A549 (cell line): ENCODE measurements around the gene TULP3. TPM values are rescaled to one million over a fixed set of nuclear protein-coding genes. Genes with fewer than 3 reads are reported as not detected.

Source experiments
- ATAC-seq, 2 experiments: fragments of 200-7000 bp in 1 of 2; fragments of >200 bp in 1 of 2; cut with Nextera tagmentation in 1 of 2; cut with Tn5 transposase in 1 of 2; 3 replicates each; pipeline versions ENCODE4 v1.8.0 to v1.9.1; 2018 to 2020; ENCODE audit warnings: mild to moderate bottlenecking in 1 of 2, moderate library complexity in 1 of 2
- CTCF ChIA-PET: fragments of 300-600 bp; sonication (Branson Sonifier 250); formaldehyde crosslinking; extraction: SDS; loops from one replicate; lab custom pipeline; 2021; ENCODE audit warnings: antibody characterized with exemption, inconsistent platforms; lab: Yijun Ruan, JAX
- POLR2A ChIA-PET: fragments of 350-600 bp; formaldehyde crosslinking; extraction: SDS; loops from one replicate; lab custom pipeline; 2021; ENCODE audit warnings: antibody characterized with exemption, inconsistent platforms; lab: Yijun Ruan, JAX
- DNase-seq, 2 experiments: peaks; one replicate each; pipeline versions ENCODE4 v3.0.0 to v3.0.0-alpha.2; 2011 to 2016; ENCODE audit warnings: low read depth in 1 of 2, low spot score in 1 of 2
- FAIRE-seq: peaks from 2 replicates; lab custom pipeline; 2011; peaks lifted over from hg19 to GRCh38; lab: Jason Lieb, UNC
- H3K27ac ChIP-seq, 2 experiments: fragments of >200 bp; sonication (Bioruptor Twin); formaldehyde crosslinking; 3 replicates each; pipeline ENCODE4 v1.5.1; 2016 to 2017
- H3K4me1 ChIP-seq: fragments of >200 bp; sonication (Bioruptor Twin); formaldehyde crosslinking; 3 replicates; pipeline ENCODE4 v1.6.1; 2016
- H3K4me2 ChIP-seq: fragments of >200 bp; sonication (Bioruptor Twin); formaldehyde crosslinking; 3 replicates; pipeline ENCODE4 v1.6.1; 2016
- H3K4me3 ChIP-seq: fragments of >200 bp; sonication (Bioruptor Twin); formaldehyde crosslinking; 3 replicates; pipeline ENCODE4 v1.5.1; 2016
- H3K9me3 ChIP-seq: fragments of >200 bp; sonication (Bioruptor Twin); formaldehyde crosslinking; 3 replicates; pipeline ENCODE4 v1.6.1; 2016
- BHLHE40 ChIP-seq: IDR thresholded peaks from 2 replicates; pipeline ENCODE4 v1.6.1; 2012; ENCODE audit warnings: low read depth, low read length, inconsistent platforms
- CEBPB ChIP-seq, 2 experiments: fragments of >200 bp in 1 of 2; sonication (Bioruptor Twin) in 1 of 2; formaldehyde crosslinking in 1 of 2; IDR thresholded peaks; 2 replicates each; pipeline ENCODE4 v1.6.1; 2012 to 2016
- CHD4 ChIP-seq: fragments of 200-600 bp; sonication (generic); IDR thresholded peaks from 2 replicates; pipeline ENCODE4 v1.6.1; 2016; ENCODE audit warnings: antibody characterized with exemption, mild to moderate bottlenecking, borderline replicate concordance
- EHF ChIP-seq: fragments of 250-450 bp; sonication (Bioruptor Pico); IDR thresholded peaks from 2 replicates; pipeline ENCODE4 v1.5.0; 2020; ENCODE audit warnings: mild to moderate bottlenecking
- EHMT2 ChIP-seq: fragments of 200-600 bp; sonication (generic); IDR thresholded peaks from 2 replicates; pipeline ENCODE4 v1.6.1; 2016; ENCODE audit warnings: antibody characterized with exemption, low read depth, mild to moderate bottlenecking, moderate library complexity
- FOSB ChIP-seq: fragments of 250-450 bp; sonication (Bioruptor Pico); IDR thresholded peaks from 2 replicates; pipeline ENCODE4 v1.5.0; 2020; ENCODE audit warnings: mild to moderate bottlenecking, moderate library complexity
- HDAC2 ChIP-seq: fragments of 200-600 bp; sonication (generic); IDR thresholded peaks from 2 replicates; pipeline ENCODE4 v1.6.1; 2016
- HOXB13 ChIP-seq: fragments of 250-450 bp; sonication (Bioruptor Pico); IDR thresholded peaks from 2 replicates; pipeline ENCODE4 v1.5.0; 2020; ENCODE audit warnings: low read depth, mild to moderate bottlenecking, moderate library complexity
- JUN ChIP-seq, 2 experiments: fragments of >200 bp; sonication (Bioruptor Twin); formaldehyde crosslinking; IDR thresholded peaks; 2 replicates in 1 of 2; 3 replicates in 1 of 2; pipeline ENCODE4 v1.6.1; 2016 to 2017
- KDM5A ChIP-seq: fragments of 200-600 bp; sonication (generic); IDR thresholded peaks from 2 replicates; pipeline ENCODE4 v1.6.1; 2016; ENCODE audit warnings: antibody characterized with exemption, mild to moderate bottlenecking
- MAZ ChIP-seq: fragments of 150-350 bp; IDR thresholded peaks from 2 replicates; pipeline ENCODE4 v1.6.1; 2014; ENCODE audit warnings: antibody characterized with exemption, low read depth, low read length, borderline replicate concordance
- MYC ChIP-seq: IDR thresholded peaks from 2 replicates; pipeline ENCODE4 v1.6.1; 2012; ENCODE audit warnings: mild to moderate bottlenecking, inconsistent platforms, low read length, improper control_type of control experiment, borderline replicate concordance
- NPAS2 ChIP-seq: fragments of 250-450 bp; sonication (Bioruptor Pico); IDR thresholded peaks from 2 replicates; pipeline ENCODE4 v1.8.0; 2022; ENCODE audit warnings: mild to moderate bottlenecking, moderate library complexity, borderline replicate concordance
- POLR2A ChIP-seq: IDR thresholded peaks from 2 replicates; pipeline ENCODE4 v1.6.1; 2012; ENCODE audit warnings: mild to moderate bottlenecking, low read length
- RARB ChIP-seq: fragments of 250-450 bp; sonication (Bioruptor Pico); IDR thresholded peaks from 2 replicates; pipeline ENCODE4 v1.8.0; 2021; ENCODE audit warnings: mild to moderate bottlenecking, moderate library complexity
- TP53 ChIP-seq: fragments of 250-450 bp; sonication (Bioruptor Pico); IDR thresholded peaks from 2 replicates; pipeline ENCODE4 v1.5.0; 2021; ENCODE audit warnings: mild to moderate bottlenecking, moderate library complexity
- ZC3H11A ChIP-seq: fragments of 450-650 bp; IDR thresholded peaks from 2 replicates; pipeline ENCODE4 v1.6.1; 2014; ENCODE audit warnings: antibody characterized with exemption, mild to moderate bottlenecking
- WGBS: methylation state at CpG from one replicate; pipeline ENCODE4 v1.1.6; 2017; ENCODE audit errors: missing lambda C conversion rate; 5-methylcytosine and 5-hydroxymethylcytosine counted together
- polyA plus RNA-seq, 4 experiments: library from polyadenylated mRNA; depleted of rRNA in 3 of 4; stranded (reverse); fragments of >200 nt; fragmentation: RNase III in 1 of 4; extraction: RNeasy Plus Mini Kit Qiagen cat#74134 plus additional on column Dnase treatment in 1 of 4; gene quantifications; 2 replicates in 3 of 4; 3 replicates in 1 of 4; pipeline ENCODE4 v1.2.3, GENCODE V29; 2011 to 2017
- small RNA-seq, 6 experiments: library from RNA; depleted of rRNA; stranded (forward); fragments of <200 nt; gene quantifications; one replicate each; pipeline ENCODE3, GENCODE V24; 2012
- TF ChIP-seq, protein P1 (sequence below): IDR thresholded peaks from 2 replicates; pipeline ENCODE4 v1.6.1; 2012
- TF ChIP-seq, protein P2 (sequence below): fragments of 250-450 bp; sonication (Bioruptor Pico); IDR thresholded peaks from 2 replicates; pipeline ENCODE4 v1.5.0; 2021; ENCODE audit warnings: mild to moderate bottlenecking, moderate library complexity, borderline replicate concordance
- TF ChIP-seq, protein P3 (sequence below): fragments of >200 bp; sonication (Bioruptor Twin); formaldehyde crosslinking; IDR thresholded peaks from 2 replicates; pipeline ENCODE4 v1.6.1; 2016

Gene TULP3
- polyA plus RNA-seq, 2 of the 4 experiments (the other 2 are of a cell fraction), result 19.6 to 32.9 TPM

DNA sequence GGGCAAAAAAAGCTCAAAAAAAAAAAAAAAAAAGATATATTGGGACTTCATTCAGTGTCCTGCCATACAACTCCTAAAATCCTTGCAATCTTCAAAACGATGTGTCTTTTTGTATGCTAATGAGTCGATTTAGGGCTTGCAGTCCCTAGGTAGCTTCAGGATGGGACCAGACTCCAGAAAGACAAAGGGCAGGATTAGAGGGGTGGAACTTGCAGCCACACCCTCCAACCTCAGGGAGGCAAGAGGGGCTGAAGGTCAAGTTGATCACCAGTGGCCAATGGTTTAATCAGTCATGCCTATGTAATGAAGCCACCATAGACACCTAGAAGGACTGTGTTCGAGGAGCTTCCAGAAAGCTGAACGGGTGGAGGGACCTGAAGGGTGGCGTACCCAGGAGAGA lies 97.8 kb downstream of the TULP3 start:
- ATAC-seq, result no peak

More for the DNA sequence above, 97.8 kb downstream of the TULP3 start:
- H3K9me3 ChIP-seq, result peaks cover 12% of the 10 kb centered on the region; the same call in 2 of the 3 replicates
- WGBS, result 94% methylated on average over 5 of the region's 5 CpGs
- H3K4me3 ChIP-seq, result no peak overlapping the region
- no peak overlapping the region for H3K4me2 ChIP-seq
- DNase-seq (no peak), FAIRE-seq (no peak)
- no peak overlapping the region for H3K27ac ChIP-seq
- H3K4me1 ChIP-seq, result no peaks in the 10 kb centered on the region
- CTCF ChIA-PET, result interaction anchor here (0.7 to 1.2 kb wide), 3 partner anchors 31 to 45 kb away, joined by 3 to 7 read pairs (median 4); no protein-coding TSS in a partner anchor
- POLR2A ChIA-PET, result interaction anchor here (0.6 to 0.7 kb wide), 2 partner anchors 43 to 130 kb away, joined by 3 to 8 read pairs; no protein-coding TSS in a partner anchor
- TF ChIP-seq, protein P1, sequence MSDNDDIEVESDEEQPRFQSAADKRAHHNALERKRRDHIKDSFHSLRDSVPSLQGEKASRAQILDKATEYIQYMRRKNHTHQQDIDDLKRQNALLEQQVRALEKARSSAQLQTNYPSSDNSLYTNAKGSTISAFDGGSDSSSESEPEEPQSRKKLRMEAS, result no peak
- TF ChIP-seq KDM5A, result no peak
- no peak for TF ChIP-seq POLR2A
- no peak for TF ChIP-seq EHF (CRISPR knock-in tag)
- no peak for TF ChIP-seq RARB (CRISPR knock-in tag)
- TF ChIP-seq, protein P2, sequence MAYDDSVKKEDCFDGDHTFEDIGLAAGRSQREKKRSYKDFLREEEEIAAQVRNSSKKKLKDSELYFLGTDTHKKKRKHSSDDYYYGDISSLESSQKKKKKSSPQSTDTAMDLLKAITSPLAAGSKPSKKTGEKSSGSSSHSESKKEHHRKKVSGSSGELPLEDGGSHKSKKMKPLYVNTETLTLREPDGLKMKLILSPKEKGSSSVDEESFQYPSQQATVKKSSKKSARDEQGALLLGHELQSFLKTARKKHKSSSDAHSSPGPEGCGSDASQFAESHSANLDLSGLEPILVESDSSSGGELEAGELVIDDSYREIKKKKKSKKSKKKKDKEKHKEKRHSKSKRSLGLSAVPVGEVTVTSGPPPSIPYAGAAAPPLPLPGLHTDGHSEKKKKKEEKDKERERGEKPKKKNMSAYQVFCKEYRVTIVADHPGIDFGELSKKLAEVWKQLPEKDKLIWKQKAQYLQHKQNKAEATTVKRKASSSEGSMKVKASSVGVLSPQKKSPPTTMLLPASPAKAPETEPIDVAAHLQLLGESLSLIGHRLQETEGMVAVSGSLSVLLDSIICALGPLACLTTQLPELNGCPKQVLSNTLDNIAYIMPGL, result no peak
- no peak for TF ChIP-seq HDAC2
- TF ChIP-seq, protein P3, sequence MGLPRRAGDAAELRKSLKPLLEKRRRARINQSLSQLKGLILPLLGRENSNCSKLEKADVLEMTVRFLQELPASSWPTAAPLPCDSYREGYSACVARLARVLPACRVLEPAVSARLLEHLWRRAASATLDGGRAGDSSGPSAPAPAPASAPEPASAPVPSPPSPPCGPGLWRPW, result no peak
- TF ChIP-seq CEBPB (IDR thresholded peaks at IDR 0.05), result no peak
- no peak for TF ChIP-seq FOSB
- TF ChIP-seq JUN (IDR thresholded peaks at IDR 0.05), result no peak
- TF ChIP-seq MAZ, result no peak
- no peak for TF ChIP-seq EHMT2
- TF ChIP-seq NPAS2 (CRISPR knock-in tag), result no peak
- no peak for TF ChIP-seq ZC3H11A
- no peak for TF ChIP-seq TP53
- TF ChIP-seq CHD4, result no peak
- TF ChIP-seq BHLHE40, result no peak
- no peak for TF ChIP-seq HOXB13 (CRISPR knock-in tag)
- TF ChIP-seq MYC, result no peak

Small RNA genes lying within 50 kb of the gene (small RNA-seq; reads per million reads assigned to genes)
- 0 to 14.2 (median 0.08) reads per million in 6 experiments for gene RNU6-1315P

Other genes with a start within 250 kb of the TULP3 start
- 108 and 125 TPM in 2 replicates for gene FKBP4, start 95.9 kb upstream of the TULP3 start, polyA plus RNA-seq (2011; rRNA removed)
- gene FKBP4, start 95.9 kb upstream of the TULP3 start, polyA plus RNA-seq (2017; fragmentation: RNase III; extraction: RNeasy Plus Mini Kit Qiagen cat#74134 plus additional on column Dnase treatment), result 123 to 140 TPM (median 137 TPM) in 3 replicates
- 23.7 and 28.4 TPM in 2 replicates for gene ITFG2, start 78.2 kb upstream of the TULP3 start, polyA plus RNA-seq (2011; rRNA removed)
- 17.5 to 23.2 TPM (median 20.5 TPM) in 3 replicates for gene ITFG2, start 78.2 kb upstream of the TULP3 start, polyA plus RNA-seq (2017; fragmentation: RNase III; extraction: RNeasy Plus Mini Kit Qiagen cat#74134 plus additional on column Dnase treatment)
- gene NRIP2, start 55.9 kb upstream of the TULP3 start, polyA plus RNA-seq (2011; rRNA removed), result not detected in 2 replicates
- gene NRIP2, start 55.9 kb upstream of the TULP3 start, polyA plus RNA-seq (2017; fragmentation: RNase III; extraction: RNeasy Plus Mini Kit Qiagen cat#74134 plus additional on column Dnase treatment), result not detected in 3 replicates
- not detected in 2 replicates for gene TEX52, start 33.9 kb upstream of the TULP3 start, polyA plus RNA-seq (2011; rRNA removed)
- gene TEX52, start 33.9 kb upstream of the TULP3 start, polyA plus RNA-seq (2017; fragmentation: RNase III; extraction: RNeasy Plus Mini Kit Qiagen cat#74134 plus additional on column Dnase treatment), result not detected in 3 replicates
- 40.3 and 47.8 TPM in 2 replicates for gene FOXM1, start 13.7 kb upstream of the TULP3 start, polyA plus RNA-seq (2011; rRNA removed)
- 84.0 to 84.2 TPM (median 84.2 TPM) in 3 replicates for gene FOXM1, start 13.7 kb upstream of the TULP3 start, polyA plus RNA-seq (2017; fragmentation: RNase III; extraction: RNeasy Plus Mini Kit Qiagen cat#74134 plus additional on column Dnase treatment)
- 85.9 and 102 TPM in 2 replicates for gene RHNO1, start 13.7 kb upstream of the TULP3 start, polyA plus RNA-seq (2011; rRNA removed)
- 35.7 to 37.6 TPM (median 37.1 TPM) in 3 replicates for gene RHNO1, start 13.7 kb upstream of the TULP3 start, polyA plus RNA-seq (2017; fragmentation: RNase III; extraction: RNeasy Plus Mini Kit Qiagen cat#74134 plus additional on column Dnase treatment)
- gene TEAD4, start 68.5 kb downstream of the TULP3 start, polyA plus RNA-seq (2011; rRNA removed), result 22.0 and 22.6 TPM in 2 replicates
- gene TEAD4, start 68.5 kb downstream of the TULP3 start, polyA plus RNA-seq (2017; fragmentation: RNase III; extraction: RNeasy Plus Mini Kit Qiagen cat#74134 plus additional on column Dnase treatment), result 31.2 to 34.9 TPM (median 31.8 TPM) in 3 replicates
- 16.1 and 20.1 TPM in 2 replicates for gene TSPAN9, start 186.5 kb downstream of the TULP3 start, polyA plus RNA-seq (2011; rRNA removed)
- gene TSPAN9, start 186.5 kb downstream of the TULP3 start, polyA plus RNA-seq (2017; fragmentation: RNase III; extraction: RNeasy Plus Mini Kit Qiagen cat#74134 plus additional on column Dnase treatment), result 10.2 to 12.4 TPM (median 11.3 TPM) in 3 replicates